ENCODE data around the gene FBXW9.

FBXW9 gene

GRCh38 chr19:12696366-12697335, at the start of gene FBXW9:
TSS of gene FBXW9 (minus strand) at chr19:12696631. CDS start at chr19:12696581, 50 bp downstream.
- TF ChIP-seq, protein P1, sequence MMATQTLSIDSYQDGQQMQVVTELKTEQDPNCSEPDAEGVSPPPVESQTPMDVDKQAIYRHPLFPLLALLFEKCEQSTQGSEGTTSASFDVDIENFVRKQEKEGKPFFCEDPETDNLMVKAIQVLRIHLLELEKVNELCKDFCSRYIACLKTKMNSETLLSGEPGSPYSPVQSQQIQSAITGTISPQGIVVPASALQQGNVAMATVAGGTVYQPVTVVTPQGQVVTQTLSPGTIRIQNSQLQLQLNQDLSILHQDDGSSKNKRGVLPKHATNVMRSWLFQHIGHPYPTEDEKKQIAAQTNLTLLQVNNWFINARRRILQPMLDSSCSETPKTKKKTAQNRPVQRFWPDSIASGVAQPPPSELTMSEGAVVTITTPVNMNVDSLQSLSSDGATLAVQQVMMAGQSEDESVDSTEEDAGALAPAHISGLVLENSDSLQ (IDR thresholded peaks at IDR 0.05) = no peak
- peak; percentile 55 for TF ChIP-seq ELF4 (IDR thresholded peaks at IDR 0.05)
- peak; percentile 67 for TF ChIP-seq L3MBTL2 (conservative IDR thresholded peaks at IDR 0.05)
- TF ChIP-seq ZNF384 (IDR thresholded peaks at IDR 0.05) = peak; percentile 50
- POLR2A ChIA-PET = interaction anchor here (0.6 to 1.8 kb wide), 6 partner anchors 9 to 41 kb away, joined by 3 to 6 read pairs (median 4); partner anchors contain the start of gene GET3
- CTCF ChIA-PET = interaction anchor here (1.8 kb wide), 1 partner anchor 70 kb away, joined by 4 read pairs; no protein-coding TSS in a partner anchor
- DNase-seq (ENCODE audit: extremely low spot score) = peak; percentile 96

DNA sequence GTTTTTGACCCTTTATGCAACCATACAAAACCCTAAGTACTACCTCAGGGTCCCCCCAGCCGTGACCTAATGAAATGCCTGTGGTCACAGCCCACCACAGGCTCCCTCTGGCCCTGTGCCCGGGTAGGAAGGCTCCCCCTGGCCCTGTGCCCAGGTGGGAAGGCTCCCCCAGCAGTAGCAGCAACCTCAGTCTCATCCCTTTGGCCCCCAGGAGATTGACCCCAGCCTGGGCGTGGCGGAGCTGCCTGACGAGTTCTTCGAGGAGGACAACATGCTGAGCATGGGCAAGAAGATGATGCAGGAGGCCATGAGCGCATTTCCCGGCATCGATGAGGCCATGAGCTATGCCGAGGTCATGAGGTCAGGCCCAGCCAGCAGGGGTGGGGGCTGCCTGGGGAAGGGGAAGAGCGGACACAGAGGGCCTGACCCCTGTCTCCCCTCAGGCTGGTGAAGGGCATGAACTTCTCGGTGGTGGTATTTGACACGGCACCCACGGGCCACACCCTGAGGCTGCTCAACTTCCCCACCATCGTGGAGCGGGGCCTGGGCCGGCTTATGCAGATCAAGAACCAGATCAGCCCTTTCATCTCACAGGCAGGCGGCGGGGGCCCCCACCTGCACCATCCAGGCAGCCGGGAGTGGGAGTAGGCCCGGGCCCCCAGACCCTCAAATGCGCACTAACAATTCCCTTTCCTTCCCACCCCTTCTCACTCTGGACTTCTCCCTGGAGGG, 48.9 kb upstream of the FBXW9 start:
- no peak for DNase-seq (ENCODE audit: extremely low spot score)
- POLR2A ChIA-PET = interaction anchor here (0.7 to 1.8 kb wide), 3 partner anchors 9 to 22 kb away, joined by 3 to 5 read pairs (median 3); partner anchors contain the start of gene TRIR
- CTCF ChIA-PET = interaction anchor here (1.1 kb wide), 1 partner anchor 15 kb away, joined by 3 read pairs; no protein-coding TSS in a partner anchor
- TF ChIP-seq HDGF (IDR thresholded peaks at IDR 0.05; ENCODE audit: borderline replicate concordance) (no peak), FOXK2 (IDR thresholded peaks at IDR 0.05) (no peak)

GRCh38 chr19:12737835-12738351, 41.5 kb upstream of the FBXW9 start:
- ChIA-PET CTCF (no interaction called here), POLR2A (interaction anchor here (0.7 to 6.1 kb wide), 3 partner anchors 15 to 42 kb away, joined by 3 to 133 read pairs (median 9); partner anchors contain the start of genes FBXW9 and TNPO2)
- no peak for DNase-seq (ENCODE audit: extremely low spot score)

DNA sequence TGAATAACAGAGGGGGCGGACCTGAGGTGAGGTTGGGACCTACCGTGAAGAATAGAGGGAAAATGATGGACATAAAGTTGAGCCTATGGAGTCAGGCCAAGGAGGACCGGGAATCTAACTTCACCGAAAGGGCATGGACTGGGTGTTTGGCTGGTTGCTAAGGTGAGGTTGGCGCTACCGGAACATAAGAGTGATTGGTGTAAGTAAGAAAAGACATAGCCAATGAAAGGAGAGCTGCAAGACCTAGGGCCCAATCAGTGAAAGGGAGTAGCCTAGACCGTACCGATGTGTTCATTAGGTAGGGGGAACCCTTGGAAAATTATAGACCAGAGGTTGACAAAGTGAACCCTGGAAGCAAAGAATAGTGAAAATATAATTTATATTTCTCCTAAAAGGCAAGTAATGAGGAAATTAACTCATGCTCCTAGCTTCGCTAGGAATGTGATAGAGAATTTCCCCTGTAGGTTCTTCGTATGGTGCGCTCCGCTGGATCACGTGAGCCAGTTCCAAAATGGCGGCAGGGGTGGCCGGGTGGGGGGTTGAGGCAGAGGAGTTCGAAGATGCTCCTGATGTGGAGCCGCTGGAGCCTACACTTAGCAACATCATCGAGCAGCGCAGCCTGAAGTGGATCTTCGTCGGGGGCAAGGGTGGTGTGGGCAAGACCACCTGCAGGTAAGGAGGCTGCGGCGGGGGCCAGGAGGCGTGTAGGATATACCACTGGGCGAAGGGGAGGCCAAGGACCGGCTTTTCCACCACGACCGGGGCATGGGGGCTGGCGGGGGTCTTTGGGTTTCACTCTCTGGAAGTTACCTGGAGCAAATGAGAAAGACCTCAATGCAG, 40.8 kb upstream of the FBXW9 start, which contains the start of gene GET3:
Gene GET3, plus strand, starts transcription at position 503 of the 840 bp plus-strand sequence. Its CDS starts 9 bp downstream, at position 512.
- ChIA-PET CTCF (interaction anchor here (0.8 to 1.5 kb wide), 2 partner anchors 20 kb away, joined by 4 to 5 read pairs; no protein-coding TSS in a partner anchor), POLR2A (interaction anchor here (0.7 to 6.1 kb wide), 15 partner anchors 8 to 69 kb away, joined by 3 to 133 read pairs (median 6); partner anchors contain the start of genes BEST2, FBXW9, JUNB and RNASEH2A)
- TF ChIP-seq ELF4 (IDR thresholded peaks at IDR 0.05) = peak; percentile 78
- TF ChIP-seq, protein P1 (IDR thresholded peaks at IDR 0.05) = peak; percentile 98
- no peak for TF ChIP-seq HDGF (IDR thresholded peaks at IDR 0.05; ENCODE audit: borderline replicate concordance)
- TF ChIP-seq BHLHE40 (IDR thresholded peaks at IDR 0.05; ENCODE audit: borderline replicate concordance) = peak; percentile 87
- peak; percentile 61 for TF ChIP-seq L3MBTL2 (conservative IDR thresholded peaks at IDR 0.05)
- peak; percentile 76 for TF ChIP-seq NFRKB (IDR thresholded peaks at IDR 0.05)
- DNase-seq (ENCODE audit: extremely low spot score) = peak; percentile 91

More at GRCh38 chr19:12737835-12738351, 41.5 kb upstream of the FBXW9 start:
- no peak for TF ChIP-seq FOXM1 (IDR thresholded peaks at IDR 0.05; ENCODE audit: borderline replicate concordance)
- TF ChIP-seq ELF4 (IDR thresholded peaks at IDR 0.05) = no peak
- no peak for TF ChIP-seq LEF1 (IDR thresholded peaks at IDR 0.05; ENCODE audit: borderline replicate concordance)
- TF ChIP-seq SP1 (IDR thresholded peaks at IDR 0.05) = no peak
- no peak for TF ChIP-seq HDGF (IDR thresholded peaks at IDR 0.05; ENCODE audit: borderline replicate concordance)
- TF ChIP-seq FOXK2 (IDR thresholded peaks at IDR 0.05) = no peak
- TF ChIP-seq, protein P1 (IDR thresholded peaks at IDR 0.05) = no peak
- no peak for TF ChIP-seq FOXA1 (IDR thresholded peaks at IDR 0.05)
- no peak for TF ChIP-seq BHLHE40 (IDR thresholded peaks at IDR 0.05; ENCODE audit: borderline replicate concordance)
- TF ChIP-seq TARDBP (IDR thresholded peaks at IDR 0.05) = no peak
- no peak for TF ChIP-seq CTBP1 (IDR thresholded peaks at IDR 0.05; ENCODE audit: borderline replicate concordance)
- TF ChIP-seq SUZ12 (IDR thresholded peaks at IDR 0.05) = no peak
- no peak for TF ChIP-seq ARNT (IDR thresholded peaks at IDR 0.05)
- no peak for TF ChIP-seq ZNF384 (IDR thresholded peaks at IDR 0.05)
- TF ChIP-seq NFRKB (IDR thresholded peaks at IDR 0.05) = no peak
- no peak for TF ChIP-seq L3MBTL2 (conservative IDR thresholded peaks at IDR 0.05)

Data from HEK293T (cell line).